ENCODE measurements around the gene TSHZ2. TPM values are rescaled to one million over a fixed set of nuclear protein-coding genes. Genes with fewer than 3 reads are reported as not detected.
"Not testable (repeated sequence)": the region's sequence is repeated elsewhere in the genome, so short reads cannot be mapped to it uniquely, and the experiment has no call there.

Gene TSHZ2
- total RNA-seq, 1 donor from 2014 or later, result 33.1 TPM

- ATAC-seq; intact Hi-C loops (cut with DNase I); DNase-seq (ENCODE audit: low spot score): not testable (repeated sequence)
Measured at GRCh38 chr20:53366928-53367327, 394.8 kb downstream of the TSHZ2 start.

- intact Hi-C loops (cut with DNase I), result no loop called here
Measured at GRCh38 chr20:53369871-53370270, 397.7 kb downstream of the TSHZ2 start.

DNA sequence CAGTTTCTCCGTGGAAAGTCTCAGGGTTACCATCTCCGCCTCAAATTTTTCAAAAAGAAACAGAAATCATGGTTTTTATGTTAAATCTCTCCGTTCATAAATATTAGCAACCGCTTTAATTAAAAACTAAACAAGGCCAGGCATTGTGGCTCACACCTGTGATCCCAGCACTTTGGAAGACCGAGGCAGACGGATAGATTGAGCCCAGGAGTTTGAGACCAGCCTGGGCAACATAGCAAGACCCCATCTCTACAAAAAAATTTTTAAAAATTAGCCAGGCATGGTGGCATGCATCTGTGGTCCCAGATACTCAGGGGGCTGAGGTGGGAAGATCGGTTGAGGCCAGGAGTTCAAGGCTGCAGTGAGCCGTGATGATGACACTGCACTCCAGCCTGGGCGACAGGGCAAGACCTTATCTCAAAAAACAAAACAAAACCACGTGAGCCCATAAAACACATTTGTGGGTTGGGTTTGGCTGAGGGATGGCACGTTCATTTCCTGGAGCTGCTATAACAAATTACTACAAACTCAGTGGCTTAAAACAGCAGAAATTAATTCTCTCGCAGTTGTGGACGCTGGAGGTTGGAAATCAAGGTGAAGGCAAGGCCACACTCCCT lies 398.3 kb downstream of the TSHZ2 start:
- no peak for ATAC-seq
- DNase-seq (ENCODE audit: low spot score), result no peak

More at GRCh38 chr20:53369871-53370270, 397.7 kb downstream of the TSHZ2 start:
- DNase-seq (ENCODE audit: low spot score) (no peak), ATAC-seq (no peak)

GRCh38 chr20:53371216-53371615 lies 399.1 kb downstream of the TSHZ2 start:
- DNase-seq (ENCODE audit: low spot score) (no peak), ATAC-seq (no peak)
- intact Hi-C loops (cut with DNase I), result no loop called here

More for the DNA sequence above, 398.3 kb downstream of the TSHZ2 start:
- intact Hi-C loops (cut with DNase I), result no loop called here

GRCh38 chr20:53376021-53376420 lies 403.9 kb downstream of the TSHZ2 start:
- no peak for ATAC-seq
- no peak for DNase-seq (ENCODE audit: low spot score)
- intact Hi-C loops (cut with DNase I), result no loop called here

DNA sequence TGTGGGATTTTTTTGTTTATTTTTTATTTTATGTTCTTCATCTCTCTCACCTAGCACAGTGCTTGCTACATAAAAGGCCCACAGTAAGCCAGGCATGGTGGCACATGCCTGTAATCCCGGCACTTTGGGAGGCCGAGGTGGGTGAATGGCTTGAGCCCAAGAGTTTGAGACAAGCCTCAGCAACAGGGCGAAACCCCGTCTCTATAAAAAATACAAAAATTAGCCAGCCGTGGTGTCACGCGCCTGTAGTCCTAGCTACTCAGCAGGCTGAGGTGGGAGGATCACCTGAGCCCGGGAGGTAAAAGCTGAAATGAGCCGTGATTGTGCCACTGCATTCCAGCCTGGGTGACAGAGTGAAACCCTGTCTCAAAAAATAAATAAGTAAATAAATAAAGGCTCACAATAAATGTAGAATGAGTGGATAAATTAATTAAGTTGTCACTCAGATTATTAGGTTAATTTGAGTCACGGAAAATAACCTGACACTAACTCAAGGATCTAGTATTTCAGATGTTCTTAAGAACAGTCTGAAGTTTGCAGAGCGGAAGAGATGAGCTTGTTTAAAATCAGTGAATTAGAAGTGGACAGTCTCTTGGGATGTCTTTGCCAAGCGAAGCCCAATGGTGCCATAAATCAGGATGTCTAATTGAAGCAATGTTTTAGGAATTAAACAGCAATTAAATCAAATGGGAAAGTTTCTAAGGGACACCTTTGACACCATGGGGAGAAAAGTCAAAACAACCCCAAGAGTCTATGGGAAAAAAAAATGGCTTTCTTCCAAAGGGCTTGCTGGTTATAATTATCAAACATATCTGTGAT lies 407.1 kb downstream of the TSHZ2 start:
- DNase-seq (ENCODE audit: low spot score), result no peak
- intact Hi-C loops (cut with DNase I), result no loop called here
- no peak for ATAC-seq

DNA sequence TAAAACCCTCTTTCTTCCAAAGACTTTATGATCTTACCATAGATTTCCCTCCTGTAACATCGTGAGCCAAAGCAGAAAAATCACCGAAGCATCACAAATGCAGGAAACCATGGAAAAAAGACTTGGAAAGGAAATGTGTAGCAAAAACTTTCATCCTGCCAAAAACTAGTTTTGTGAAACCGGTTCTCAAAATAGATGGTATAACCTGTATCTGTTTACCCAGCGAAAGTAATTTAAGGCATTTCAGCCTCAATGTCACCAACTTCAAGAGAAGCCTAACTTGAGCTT lies 407.6 kb downstream of the TSHZ2 start:
- intact Hi-C loops (cut with DNase I), result no loop called here
- DNase-seq (ENCODE audit: low spot score) (no peak), ATAC-seq (no peak)

DNA sequence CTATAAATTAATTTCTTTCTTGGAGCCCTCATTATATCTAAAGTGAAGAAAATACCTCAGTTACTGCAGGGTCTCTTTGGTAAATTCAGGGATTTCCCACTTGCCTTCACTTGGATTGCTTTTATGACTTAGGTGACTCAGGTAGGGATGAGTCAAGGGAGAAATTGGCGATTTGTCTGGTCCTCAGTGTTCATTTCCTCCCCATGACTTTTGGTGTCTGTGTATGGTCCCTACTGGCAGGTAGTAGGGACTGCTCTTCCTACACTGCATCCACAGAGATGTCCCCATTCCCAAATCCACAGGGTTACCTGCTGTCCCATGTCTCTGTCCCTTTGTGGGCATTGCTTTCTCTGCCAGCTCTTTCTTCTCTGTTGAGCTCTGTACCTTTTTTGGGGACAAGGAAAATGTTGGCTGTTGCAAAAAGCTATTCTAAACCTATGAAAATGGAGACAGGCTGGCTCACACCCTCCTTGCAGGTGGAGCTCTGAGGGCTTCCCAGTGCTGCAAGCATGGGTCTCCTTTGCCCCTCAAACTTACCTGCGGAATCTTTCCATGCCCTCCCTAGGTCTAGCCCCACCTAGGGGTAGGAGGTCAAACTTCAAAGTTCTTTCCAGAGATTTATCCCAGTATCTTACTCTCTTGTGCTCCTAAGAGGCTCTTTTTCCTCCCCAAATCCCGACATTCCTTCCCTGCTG lies 409.6 kb downstream of the TSHZ2 start:
- ATAC-seq (no peak), DNase-seq (ENCODE audit: low spot score) (no peak)
- intact Hi-C loops (cut with DNase I), result no loop called here

GRCh38 chr20:53382263-53382844 lies 410.2 kb downstream of the TSHZ2 start:
- intact Hi-C loops (cut with DNase I), result no loop called here
- ATAC-seq (no peak), DNase-seq (ENCODE audit: low spot score) (no peak)

DNA sequence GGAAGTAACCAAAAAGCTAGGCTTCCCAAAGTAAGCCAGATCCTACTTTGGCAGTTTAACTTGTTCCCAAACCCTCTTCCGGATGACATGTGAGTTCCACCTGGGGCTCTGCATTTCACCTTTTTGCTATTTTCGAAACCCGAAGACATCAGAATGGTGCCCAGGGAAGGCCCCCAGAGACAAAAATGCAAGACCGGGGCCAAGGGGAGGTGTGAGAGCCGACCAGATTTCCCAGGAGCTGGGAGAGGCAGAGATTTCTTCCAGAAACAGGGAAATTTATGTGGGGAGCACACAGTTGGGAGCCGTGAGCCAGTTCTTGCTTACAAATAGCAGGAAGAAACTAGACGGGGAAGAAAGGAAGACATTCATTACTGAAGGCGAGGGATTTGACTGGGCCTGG lies 411.8 kb downstream of the TSHZ2 start:
- intact Hi-C loops (cut with DNase I), result no loop called here

DNA sequence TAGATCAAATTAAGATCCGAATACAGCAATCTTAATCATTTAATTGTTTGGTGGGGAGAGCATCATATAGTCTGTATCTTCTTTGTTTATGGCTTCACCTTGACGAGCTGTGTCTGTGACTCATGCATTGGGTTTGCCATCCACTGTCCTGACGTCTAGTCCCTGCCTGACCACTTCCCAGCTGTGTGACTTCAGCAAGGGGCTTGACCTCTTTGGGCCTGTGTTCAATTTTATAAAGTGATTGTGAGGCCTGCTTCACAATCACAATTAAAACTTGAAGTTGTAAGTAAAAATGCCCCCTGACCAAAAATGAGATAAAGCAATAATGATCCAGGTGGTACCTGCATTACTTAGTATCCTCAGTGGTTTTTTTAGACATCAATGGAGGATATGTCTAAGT lies 412.2 kb downstream of the TSHZ2 start:
- intact Hi-C loops (cut with DNase I), result no loop called here
- DNase-seq (ENCODE audit: low spot score), result no peak
- ATAC-seq, result no peak

More for the DNA sequence above, 411.8 kb downstream of the TSHZ2 start:
- ATAC-seq, result peak; percentile 22
- no peak for DNase-seq (ENCODE audit: low spot score)

DNA sequence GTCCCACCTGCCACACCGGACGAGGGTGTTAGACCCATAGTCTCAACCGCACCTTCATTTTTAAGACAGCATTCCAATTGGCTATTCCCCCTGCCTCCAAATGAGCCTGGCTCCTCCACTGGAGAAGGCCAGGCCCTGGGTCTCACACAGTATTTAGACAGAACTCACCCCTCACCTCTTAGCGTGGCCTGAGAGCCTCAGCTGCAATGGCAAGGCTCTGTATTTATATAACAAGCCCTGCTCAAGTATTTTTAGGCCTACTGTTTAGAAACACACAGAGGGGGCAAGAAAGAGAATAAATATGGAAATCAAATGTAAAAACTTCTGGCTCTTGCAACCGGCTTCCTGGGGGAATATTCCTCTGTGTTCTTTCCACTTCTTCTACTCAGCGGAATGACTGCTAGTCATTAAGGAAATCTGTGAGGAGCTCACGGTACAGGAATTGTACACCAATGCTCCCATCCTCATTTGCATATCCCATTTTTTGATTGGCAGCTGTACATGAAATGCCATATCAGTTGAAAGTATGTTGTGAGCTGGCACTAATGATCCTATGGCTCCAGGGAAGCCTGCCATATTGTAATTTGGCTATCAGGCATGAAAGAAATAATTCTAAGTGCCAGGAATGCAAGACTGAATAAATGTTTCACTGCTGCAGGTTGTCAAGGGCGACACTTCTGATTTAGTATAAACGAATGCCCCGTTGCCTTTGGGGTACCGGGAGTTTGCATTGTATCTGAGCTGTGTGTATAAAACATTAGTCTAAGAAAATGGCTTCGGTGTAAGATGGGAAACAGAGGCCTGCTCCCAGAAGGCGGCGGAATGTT lies 414.0 kb downstream of the TSHZ2 start:
- no peak for DNase-seq (ENCODE audit: low spot score)
- intact Hi-C loops (cut with DNase I), result no loop called here
- ATAC-seq, result no peak

DNA sequence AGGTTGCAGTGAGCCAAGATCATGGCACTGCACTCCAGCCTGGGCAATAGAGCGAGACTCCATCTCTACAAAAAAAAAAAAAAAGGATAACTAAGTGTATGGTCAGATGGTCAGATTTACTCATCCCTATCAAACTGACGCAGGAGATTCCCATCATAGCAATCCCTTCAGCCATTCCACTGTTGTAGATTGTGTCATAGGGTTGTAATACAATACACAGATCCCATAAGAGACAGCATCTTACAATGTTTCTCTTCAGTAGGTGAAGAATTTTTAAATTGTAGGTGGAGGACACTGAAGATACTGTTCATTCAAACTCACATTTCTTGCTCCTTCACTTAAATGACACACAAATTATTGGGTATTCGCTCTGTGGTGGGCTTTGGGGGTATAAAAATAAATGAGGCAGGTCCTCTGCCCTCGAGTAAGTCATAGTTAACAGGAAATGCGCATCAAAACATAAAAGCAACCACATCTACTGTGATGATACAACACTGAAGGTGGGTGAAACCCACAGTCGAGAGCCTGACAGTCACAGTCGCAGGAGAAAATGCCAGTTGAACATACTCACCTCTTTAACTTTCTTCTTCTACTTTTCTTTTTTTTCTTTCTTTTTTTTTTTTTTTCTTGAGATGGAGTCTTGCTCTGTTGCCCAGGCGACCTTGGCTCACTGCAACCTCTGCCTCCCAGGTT lies 416.0 kb downstream of the TSHZ2 start:
- ATAC-seq (no peak), DNase-seq (ENCODE audit: low spot score) (no peak)
- intact Hi-C loops (cut with DNase I), result no loop called here

DNA sequence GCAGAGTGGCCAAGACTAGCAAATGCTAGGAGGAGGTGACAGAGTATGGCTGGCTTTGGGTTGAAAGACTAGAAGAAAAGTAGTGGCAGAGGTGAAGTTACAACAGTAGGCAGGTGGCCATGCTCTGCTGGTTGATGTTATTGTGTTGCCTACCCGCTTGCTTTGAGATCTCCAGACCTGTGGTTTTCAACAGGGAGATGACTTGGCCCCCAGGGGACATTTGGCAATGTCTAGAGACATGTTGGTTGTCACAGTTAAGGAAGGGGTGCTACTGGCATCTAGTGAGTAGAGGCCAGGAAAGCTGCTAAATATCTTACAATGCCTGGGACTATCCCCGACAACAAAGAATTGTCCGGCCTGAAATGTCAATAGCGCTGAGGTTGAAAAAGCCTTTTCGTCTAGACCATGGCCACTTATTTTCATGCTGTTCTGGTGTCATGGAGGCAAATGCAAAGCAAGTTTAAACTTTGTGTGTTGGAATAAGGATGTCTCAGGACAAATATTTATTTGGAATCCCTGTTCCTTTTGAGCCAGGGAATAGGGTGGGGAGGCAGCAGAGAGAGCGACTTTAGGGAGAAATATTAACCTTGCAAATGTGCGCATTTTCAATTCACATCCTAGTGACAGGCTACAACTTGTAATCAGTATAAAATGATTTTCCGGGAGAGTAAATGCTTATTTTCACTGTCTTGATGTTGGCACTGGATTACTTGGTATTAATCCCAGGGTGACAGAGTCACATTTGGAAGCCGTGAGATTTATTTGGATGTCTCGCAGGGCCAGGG lies 417.6 kb downstream of the TSHZ2 start:
- intact Hi-C loops (cut with DNase I), result no loop called here
- ATAC-seq, result no peak
- no peak for DNase-seq (ENCODE audit: low spot score)

- no peak for DNase-seq (ENCODE audit: low spot score)
- intact Hi-C loops (cut with DNase I), result no loop called here
- no peak for ATAC-seq
Measured at GRCh38 chr20:53390770-53391169, 418.6 kb downstream of the TSHZ2 start.

GRCh38 chr20:53394433-53394832 lies 422.3 kb downstream of the TSHZ2 start:
- intact Hi-C loops (cut with DNase I), result no loop called here
- ATAC-seq, result no peak
- DNase-seq (ENCODE audit: low spot score), result no peak

DNA sequence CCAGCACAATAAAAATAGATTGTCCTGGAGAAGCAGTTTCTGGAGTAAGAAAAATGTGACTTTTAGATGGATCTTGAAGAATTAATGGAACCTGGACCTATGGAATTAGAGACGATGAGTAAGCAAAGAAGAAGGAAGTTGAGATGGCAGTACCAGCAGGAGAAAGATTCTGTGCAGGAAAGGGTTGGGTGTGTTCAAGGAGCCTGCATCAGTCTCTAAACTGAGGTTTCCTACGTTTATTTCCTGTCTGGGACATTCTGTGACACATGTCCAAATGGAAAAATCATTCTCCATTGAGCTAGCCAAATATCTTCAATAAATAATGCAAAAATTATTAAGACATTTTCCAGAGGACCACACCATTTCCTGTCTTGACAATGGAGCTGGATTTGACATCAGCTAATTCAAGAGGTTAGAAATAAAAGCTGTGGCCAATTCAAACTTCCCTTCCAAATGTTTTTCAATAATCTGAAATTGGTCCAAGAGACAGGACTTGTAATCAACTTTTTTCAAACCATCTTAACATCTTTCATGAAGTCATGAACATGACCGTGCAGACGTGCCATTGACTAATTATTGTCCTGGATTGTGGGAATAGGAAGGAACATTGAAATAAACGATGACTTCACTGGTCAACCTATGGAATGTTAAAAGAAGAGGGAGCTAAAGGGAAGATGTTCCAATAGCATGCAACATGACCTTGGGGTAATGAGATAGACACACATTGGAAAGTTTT lies 423.2 kb downstream of the TSHZ2 start:
- DNase-seq (ENCODE audit: low spot score) (no peak), ATAC-seq (no peak)
- intact Hi-C loops (cut with DNase I), result no loop called here
